ENCODE data around the gene KCNQ1.

DNA sequence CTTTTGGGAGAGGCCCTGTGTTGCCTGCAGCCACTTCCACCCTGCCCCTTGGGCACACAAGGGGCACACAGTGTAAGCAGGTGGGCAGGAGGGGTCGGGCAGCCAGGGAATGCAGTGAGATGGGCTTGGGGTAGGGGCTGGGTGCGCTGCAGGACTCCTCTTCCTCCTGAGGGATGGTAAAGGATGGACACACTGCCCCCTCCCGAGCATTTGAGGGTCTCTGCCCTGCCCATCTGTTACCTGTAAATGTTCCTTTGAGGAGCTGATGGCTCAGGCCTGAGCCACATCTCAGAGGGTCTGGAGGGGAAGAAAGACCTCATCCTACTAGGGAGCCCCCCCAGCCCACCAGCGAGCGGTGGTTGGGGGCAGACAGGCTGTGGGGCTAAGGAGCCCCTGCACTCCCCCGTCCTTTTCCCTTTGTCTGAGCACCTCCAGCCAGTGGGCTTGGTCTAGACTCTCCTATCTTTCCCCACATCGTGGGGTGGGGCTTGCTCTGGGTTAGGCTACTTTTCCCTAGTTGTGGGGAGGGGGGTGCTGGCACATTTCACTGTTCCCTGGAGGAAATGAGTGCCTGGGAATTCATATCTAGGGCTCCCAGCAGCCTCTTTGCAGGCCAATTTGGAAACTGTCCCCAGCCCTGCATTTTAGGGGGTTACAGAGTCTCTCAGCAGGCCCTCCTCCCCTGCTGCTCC, 46.0 kb upstream of the KCNQ1 start:
- TF ChIP-seq POLR2AphosphoS5 (IDR thresholded peaks at IDR 0.05; ENCODE audit: insufficient read depth in 1 of 2, low read depth in 1 of 2) (no peak), CTCF (IDR thresholded peaks at IDR 0.05) (no peak), POLR2A (IDR thresholded peaks at IDR 0.05) (no peak)
